ENCODE results near the gene DHRS9. TPM values are rescaled to one million over a fixed set of nuclear protein-coding genes. Genes with fewer than 3 reads are reported as not detected.

DHRS9 gene
- total and polyA plus RNA-seq, 4 donors, result 1.5 to 17.2 (median 4.0) TPM

- Histone ChIP-seq H3K27me3 (ENCODE audit: control insufficient read depth in 3 of 3, insufficient read depth in 3 of 3, low read length in 2 of 3) (no peaks in the 10 kb centered on the region), H3K9ac (ENCODE audit: insufficient read depth in 1 of 2, low read length in 2 of 2) (no peak overlapping the region), H3K4me1 (ENCODE audit: control insufficient read depth in 5 of 5, insufficient read depth in 5 of 5, low read length in 5 of 5) (no peaks in the 10 kb centered on the region), H3K36me3 (ENCODE audit: control insufficient read depth in 4 of 4, insufficient read depth in 4 of 4, low read length in 4 of 4) (no peaks in the 10 kb centered on the region), H3K9me3 (ENCODE audit: control insufficient read depth in 4 of 4, insufficient read depth in 3 of 4, low read length in 3 of 4) (no peaks in the 10 kb centered on the region), H3K4me3 (no peak overlapping the region), H3K27ac (ENCODE audit: low read depth in 1 of 2, low read length in 1 of 2) (no peak overlapping the region)
- DNase-seq (no peak), ATAC-seq (ENCODE audit: insufficient read depth, low FRiP score) (no peak)
- TF ChIP-seq CTCF (IDR thresholded peaks at IDR 0.05; ENCODE audit: control extremely low read depth, extremely low read depth), result no peak
- 68 to 96% methylated on average over 1 of the region's 1 CpG for WGBS, 2 donors
These were observed 3.9 kb upstream of the DHRS9 start for GRCh38 chr2:169065422-169065821.

GRCh38 chr2:169065864-169066517 lies 3.4 kb upstream of the DHRS9 start:
- no peak for DNase-seq
- H3K9me3 ChIP-seq (ENCODE audit: control insufficient read depth in 4 of 4, insufficient read depth in 3 of 4, low read length in 3 of 4), result no peaks in the 10 kb centered on the region
- no peak overlapping the region for H3K27ac ChIP-seq (ENCODE audit: low read depth in 1 of 2, low read length in 1 of 2)
- no peak for TF ChIP-seq CTCF (IDR thresholded peaks at IDR 0.05; ENCODE audit: control extremely low read depth, extremely low read depth)
- H3K4me3 ChIP-seq, result no peak overlapping the region
- H3K36me3 ChIP-seq (ENCODE audit: control insufficient read depth in 4 of 4, insufficient read depth in 4 of 4, low read length in 4 of 4), result no peaks in the 10 kb centered on the region
- H3K4me1 ChIP-seq (ENCODE audit: control insufficient read depth in 5 of 5, insufficient read depth in 5 of 5, low read length in 5 of 5), result no peaks in the 10 kb centered on the region
- no peak for ATAC-seq (ENCODE audit: insufficient read depth, low FRiP score)
- no peaks in the 10 kb centered on the region for H3K27me3 ChIP-seq (ENCODE audit: control insufficient read depth in 3 of 3, insufficient read depth in 3 of 3, low read length in 2 of 3)
- 77 to 85% methylated on average over 2 of the region's 2 CpGs for WGBS, 2 donors
- no peak overlapping the region for H3K9ac ChIP-seq (ENCODE audit: insufficient read depth in 1 of 2, low read length in 2 of 2)

GRCh38 chr2:169066897-169067296 lies 2.5 kb upstream of the DHRS9 start:
- ATAC-seq (ENCODE audit: insufficient read depth, low FRiP score), result no peak
- Histone ChIP-seq H3K36me3 (ENCODE audit: control insufficient read depth in 4 of 4, insufficient read depth in 4 of 4, low read length in 4 of 4) (no peaks in the 10 kb centered on the region), H3K9ac (ENCODE audit: insufficient read depth in 1 of 2, low read length in 2 of 2) (no peak overlapping the region), H3K27ac (ENCODE audit: low read depth in 1 of 2, low read length in 1 of 2) (peak overlapping the region in 1 of 2 donors; percentile 52), H3K4me1 (ENCODE audit: control insufficient read depth in 5 of 5, insufficient read depth in 5 of 5, low read length in 5 of 5) (no peaks in the 10 kb centered on the region), H3K27me3 (ENCODE audit: control insufficient read depth in 3 of 3, insufficient read depth in 3 of 3, low read length in 2 of 3) (no peaks in the 10 kb centered on the region), H3K4me3 (no peak overlapping the region), H3K9me3 (ENCODE audit: control insufficient read depth in 4 of 4, insufficient read depth in 3 of 4, low read length in 3 of 4) (no peaks in the 10 kb centered on the region)
- no peak for TF ChIP-seq CTCF (IDR thresholded peaks at IDR 0.05; ENCODE audit: control extremely low read depth, extremely low read depth)
- WGBS, 2 donors, result 24 to 28% methylated on average over 1 of the region's 1 CpG
- no peak for DNase-seq

GRCh38 chr2:169069833-169070232 lies 470 bp downstream of the DHRS9 start:
- no peak for TF ChIP-seq CTCF (IDR thresholded peaks at IDR 0.05; ENCODE audit: control extremely low read depth, extremely low read depth)
- H3K36me3 ChIP-seq (ENCODE audit: control insufficient read depth in 4 of 4, insufficient read depth in 4 of 4, low read length in 4 of 4), result no peaks in the 10 kb centered on the region
- DNase-seq (no peak), ATAC-seq (ENCODE audit: insufficient read depth, low FRiP score) (no peak)
- no peaks in the 10 kb centered on the region for H3K27me3 ChIP-seq (ENCODE audit: control insufficient read depth in 3 of 3, insufficient read depth in 3 of 3, low read length in 2 of 3)
- WGBS, 2 donors, result 83 to 89% methylated on average over 2 of the region's 2 CpGs
- H3K9me3 ChIP-seq (ENCODE audit: control insufficient read depth in 4 of 4, insufficient read depth in 3 of 4, low read length in 3 of 4), result no peaks in the 10 kb centered on the region
- H3K4me3 ChIP-seq, result no peak overlapping the region
- H3K4me1 ChIP-seq (ENCODE audit: control insufficient read depth in 5 of 5, insufficient read depth in 5 of 5, low read length in 5 of 5), result no peaks in the 10 kb centered on the region
- H3K9ac ChIP-seq (ENCODE audit: insufficient read depth in 1 of 2, low read length in 2 of 2), result no peak overlapping the region
- H3K27ac ChIP-seq (ENCODE audit: low read depth in 1 of 2, low read length in 1 of 2), result no peak overlapping the region
